Breast epithelium (tissue), 4 donors: ENCODE measurements around the gene TBCCD1. TPM values are rescaled to one million over a fixed set of nuclear protein-coding genes. Genes with fewer than 3 reads are reported as not detected.

ENCODE experiments used
- DNase-seq, 2 donors: peaks; one replicate each; pipeline ENCODE4 v3.0.0-alpha.2; 2019; ENCODE audit warnings: low spot score in 2 of 2
- H3K27ac ChIP-seq, 2 donors: fragments of 200-600 bp; sonication (generic) in 1 of 2; one replicate each; pipeline ENCODE4 v1.5.1; 2016 to 2019; ENCODE audit warnings: mild to moderate bottlenecking in 1 of 2
- H3K27me3 ChIP-seq, 2 donors: fragments of 200-600 bp; sonication (generic) in 1 of 2; one replicate each; pipeline versions ENCODE4 v1.5.1 to v1.6.0; 2017 to 2019; ENCODE audit warnings: control low read depth in 1 of 2, mild to moderate bottlenecking in 1 of 2
- H3K36me3 ChIP-seq: fragments of 200-600 bp; one replicate; pipeline ENCODE4 v1.5.1; 2019
- H3K4me1 ChIP-seq, 2 donors: fragments of 200-600 bp; sonication (generic); one replicate each; pipeline ENCODE4 v1.5.1; 2016 to 2019; ENCODE audit warnings: control low read depth in 1 of 2
- H3K4me3 ChIP-seq, 3 donors: fragments of 200-600 bp; sonication (generic); 1 replicate in 2 of 3; 2 replicates in 1 of 3; pipeline ENCODE4 v1.5.1; 2016 to 2019; ENCODE audit warnings: mild to moderate bottlenecking in 3 of 3, moderate library complexity in 2 of 3
- H3K9me3 ChIP-seq, 2 donors: fragments of 200-600 bp; sonication (generic) in 1 of 2; one replicate each; pipeline ENCODE4 v1.5.1; 2016 to 2019; ENCODE audit warnings: control low read depth in 1 of 2
- POLR2A ChIP-seq: fragments of 450-650 bp; IDR thresholded peaks from one replicate; pipeline ENCODE4 v1.6.1; 2016; ENCODE audit warnings: antibody characterized with exemption, mild to moderate bottlenecking, moderate library complexity
- POLR2AphosphoS5 ChIP-seq, 3 donors: sonication (generic); formaldehyde crosslinking; IDR thresholded peaks; one replicate each; pipeline ENCODE4 v1.6.1; 2017; ENCODE audit warnings: antibody characterized with exemption in 3 of 3
- intact Hi-C: fragments of 100-400 bp; cut with DNase I; formaldehyde crosslinking; loops from one replicate; pipeline ENCODE4 v1.15.1; 2023; ENCODE audit warnings: low total_unique reads
- total RNA-seq, 3 donors: library from RNA; depleted of rRNA; stranded (reverse); fragments of >200 nt; gene quantifications; one replicate each; pipeline ENCODE4 v1.1.0, GENCODE V29; 2016
- TF ChIP-seq, protein P1 (sequence below), 3 donors: fragments of 450-650 bp; IDR thresholded peaks; one replicate each; pipeline ENCODE4 v1.5.1; 2016 to 2017; ENCODE audit warnings: antibody characterized with exemption in 3 of 3, mild to moderate bottlenecking in 3 of 3, moderate library complexity in 3 of 3

Gene TBCCD1
- total RNA-seq, 3 donors from 2014 or later, result 15.0 to 19.6 (median 17.4) TPM

DNA sequence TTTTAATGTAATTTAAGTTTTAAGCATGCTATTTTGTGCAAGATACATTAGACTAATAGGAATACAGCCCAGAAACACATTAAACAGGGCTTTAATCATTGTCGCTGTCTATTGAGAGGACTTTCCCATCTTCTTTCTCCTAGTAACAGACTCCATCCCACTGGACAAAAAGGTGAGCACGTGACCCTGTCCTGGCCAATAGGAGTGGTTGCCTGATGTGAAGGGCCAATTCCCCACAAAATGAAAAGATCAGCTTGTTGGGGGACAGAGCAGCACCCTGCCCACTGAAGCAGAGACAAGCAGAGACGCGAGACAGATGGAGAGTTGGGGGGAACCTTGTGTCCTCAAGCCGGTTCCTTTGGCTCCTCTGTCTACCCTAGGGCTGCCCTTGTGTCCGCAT lies 44.1 kb downstream of the TBCCD1 start:
- TF ChIP-seq POLR2AphosphoS5 (IDR thresholded peaks at IDR 0.05) (no peak), POLR2A (no peak)
- TF ChIP-seq, protein P1, sequence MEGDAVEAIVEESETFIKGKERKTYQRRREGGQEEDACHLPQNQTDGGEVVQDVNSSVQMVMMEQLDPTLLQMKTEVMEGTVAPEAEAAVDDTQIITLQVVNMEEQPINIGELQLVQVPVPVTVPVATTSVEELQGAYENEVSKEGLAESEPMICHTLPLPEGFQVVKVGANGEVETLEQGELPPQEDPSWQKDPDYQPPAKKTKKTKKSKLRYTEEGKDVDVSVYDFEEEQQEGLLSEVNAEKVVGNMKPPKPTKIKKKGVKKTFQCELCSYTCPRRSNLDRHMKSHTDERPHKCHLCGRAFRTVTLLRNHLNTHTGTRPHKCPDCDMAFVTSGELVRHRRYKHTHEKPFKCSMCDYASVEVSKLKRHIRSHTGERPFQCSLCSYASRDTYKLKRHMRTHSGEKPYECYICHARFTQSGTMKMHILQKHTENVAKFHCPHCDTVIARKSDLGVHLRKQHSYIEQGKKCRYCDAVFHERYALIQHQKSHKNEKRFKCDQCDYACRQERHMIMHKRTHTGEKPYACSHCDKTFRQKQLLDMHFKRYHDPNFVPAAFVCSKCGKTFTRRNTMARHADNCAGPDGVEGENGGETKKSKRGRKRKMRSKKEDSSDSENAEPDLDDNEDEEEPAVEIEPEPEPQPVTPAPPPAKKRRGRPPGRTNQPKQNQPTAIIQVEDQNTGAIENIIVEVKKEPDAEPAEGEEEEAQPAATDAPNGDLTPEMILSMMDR (IDR thresholded peaks at IDR 0.05), result no peak
- intact Hi-C loops, result no loop called here
- H3K4me1 ChIP-seq, result no peaks in the 10 kb centered on the region

DNA sequence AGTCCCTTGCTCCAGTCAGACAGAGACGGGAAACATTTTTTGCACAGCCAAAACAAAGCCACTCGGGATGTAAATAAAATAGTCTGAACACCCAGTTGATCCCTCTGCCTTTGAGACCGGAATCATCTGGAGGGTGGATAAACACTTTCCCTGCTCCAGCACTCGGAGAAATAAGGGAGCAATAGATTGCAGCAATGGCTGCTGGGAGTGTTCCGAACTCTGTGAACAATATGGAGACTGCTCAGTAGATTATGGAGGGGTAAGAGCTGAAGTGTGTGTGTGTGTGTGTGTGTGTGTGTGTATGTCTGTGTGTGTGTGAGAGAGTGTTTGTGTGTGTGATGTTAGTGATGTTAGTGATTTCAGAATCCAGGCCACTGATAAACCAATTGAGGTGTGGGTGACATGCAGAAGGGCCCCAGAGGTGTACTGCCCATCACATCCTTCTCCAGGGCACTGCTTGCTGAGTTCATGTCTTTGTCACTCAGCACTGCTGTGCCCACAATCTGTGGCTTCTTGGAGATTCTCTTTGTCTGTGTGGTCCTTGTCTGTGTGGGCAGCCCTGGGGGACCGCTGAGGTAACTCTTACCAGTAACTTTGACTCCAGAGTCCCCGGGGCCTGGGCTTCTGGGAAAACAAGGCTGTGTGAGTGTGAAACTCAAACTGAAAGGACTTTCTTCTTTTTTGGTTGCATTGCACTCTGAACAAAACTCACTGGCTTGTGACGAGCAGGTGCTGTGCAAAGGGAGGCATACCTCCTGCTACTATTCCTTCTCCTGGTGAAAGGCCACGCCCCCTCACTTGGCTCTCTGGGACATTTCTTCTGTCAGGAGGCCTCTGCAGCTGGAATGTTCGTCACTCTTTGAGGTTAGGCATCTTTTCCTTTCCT lies 45.9 kb downstream of the TBCCD1 start:
- no peak overlapping the region for H3K27ac ChIP-seq
- H3K4me1 ChIP-seq, result no peaks in the 10 kb centered on the region
- H3K27me3 ChIP-seq, result peaks cover 0 to 8% of the 10 kb centered on the region in 2 donors
- no peak overlapping the region for H3K4me3 ChIP-seq
- no peak for DNase-seq
- no peaks in the 10 kb centered on the region for H3K36me3 ChIP-seq
- no peaks in the 10 kb centered on the region for H3K9me3 ChIP-seq
- TF ChIP-seq POLR2A (no peak), POLR2AphosphoS5 (IDR thresholded peaks at IDR 0.05) (no peak)
- TF ChIP-seq, protein P1 (IDR thresholded peaks at IDR 0.05), result no peak
- intact Hi-C loops, result no loop called here

More for the DNA sequence above, 44.1 kb downstream of the TBCCD1 start:
- no peak for DNase-seq
- H3K36me3 ChIP-seq, result no peaks in the 10 kb centered on the region
- peaks cover 0 to 6% of the 10 kb centered on the region in 2 donors for H3K27me3 ChIP-seq
- no peak overlapping the region for H3K4me3 ChIP-seq
- H3K9me3 ChIP-seq, result no peaks in the 10 kb centered on the region
- no peak overlapping the region for H3K27ac ChIP-seq

DNA sequence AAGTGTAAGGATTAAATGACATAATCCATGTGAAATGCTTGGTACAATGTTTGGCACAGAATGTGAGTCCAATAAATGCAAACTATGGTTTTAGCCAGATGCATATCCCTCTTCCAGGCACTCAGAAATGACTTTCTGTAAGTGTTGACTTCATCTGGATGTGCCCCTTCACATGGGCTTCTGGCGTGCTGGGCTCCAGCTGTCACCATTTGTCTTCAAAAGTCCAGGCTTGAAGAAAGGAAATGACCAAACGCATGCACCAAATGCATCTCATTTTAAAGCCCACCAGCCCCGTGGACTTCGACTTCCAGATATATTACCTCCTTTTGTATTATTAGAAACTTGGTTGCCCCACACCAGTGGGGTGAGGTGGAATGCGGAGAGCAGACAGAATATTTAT lies 46.7 kb downstream of the TBCCD1 start:
- Histone ChIP-seq H3K4me1 (no peaks in the 10 kb centered on the region), H3K27ac (no peak overlapping the region), H3K36me3 (no peaks in the 10 kb centered on the region), H3K4me3 (no peak overlapping the region), H3K27me3 (peaks cover 0 to 8% of the 10 kb centered on the region in 2 donors), H3K9me3 (no peaks in the 10 kb centered on the region)
- TF ChIP-seq, protein P1 (IDR thresholded peaks at IDR 0.05), result no peak
- TF ChIP-seq POLR2A, result no peak
- TF ChIP-seq POLR2AphosphoS5 (IDR thresholded peaks at IDR 0.05), result no peak
- intact Hi-C loops, result no loop called here
- DNase-seq, result no peak

DNA sequence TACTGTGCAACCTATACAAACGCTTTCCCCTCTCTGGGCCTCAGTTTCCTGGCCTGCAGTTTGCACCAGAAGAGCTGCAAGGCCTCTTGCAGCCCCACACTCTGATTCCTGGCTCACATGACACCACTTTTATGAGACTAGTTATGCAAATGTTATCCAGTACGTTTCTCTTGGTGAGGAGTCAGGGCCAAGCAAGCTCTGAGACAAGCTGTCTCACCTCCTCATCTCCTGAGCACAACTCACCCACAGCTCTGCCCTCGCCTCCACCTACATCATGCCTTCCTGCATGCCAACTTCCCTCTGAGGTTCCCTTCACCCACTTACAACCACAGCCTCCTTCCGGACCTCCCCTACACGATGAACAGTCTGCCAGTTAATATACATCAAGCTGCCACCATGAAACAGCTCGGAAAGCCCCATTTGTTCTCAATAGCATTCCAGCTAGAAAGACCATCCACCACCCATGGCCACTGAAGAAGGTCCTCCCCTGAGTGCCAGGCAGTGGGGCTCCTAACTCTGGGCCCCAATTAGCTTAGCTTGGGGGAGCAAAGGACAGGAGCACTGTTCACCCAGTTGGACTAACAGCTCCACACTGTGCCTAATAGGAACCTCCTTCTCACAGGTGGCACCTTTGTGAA lies 48.0 kb downstream of the TBCCD1 start:
- Histone ChIP-seq H3K9me3 (no peaks in the 10 kb centered on the region), H3K4me1 (no peaks in the 10 kb centered on the region), H3K27ac (no peak overlapping the region), H3K4me3 (no peak overlapping the region), H3K36me3 (no peaks in the 10 kb centered on the region), H3K27me3 (peaks cover 0 to 8% of the 10 kb centered on the region in 2 donors)
- TF ChIP-seq POLR2AphosphoS5 (IDR thresholded peaks at IDR 0.05), result no peak
- no peak for TF ChIP-seq POLR2A
- TF ChIP-seq, protein P1 (IDR thresholded peaks at IDR 0.05), result no peak
- intact Hi-C loops, result no loop called here
- no peak for DNase-seq

DNA sequence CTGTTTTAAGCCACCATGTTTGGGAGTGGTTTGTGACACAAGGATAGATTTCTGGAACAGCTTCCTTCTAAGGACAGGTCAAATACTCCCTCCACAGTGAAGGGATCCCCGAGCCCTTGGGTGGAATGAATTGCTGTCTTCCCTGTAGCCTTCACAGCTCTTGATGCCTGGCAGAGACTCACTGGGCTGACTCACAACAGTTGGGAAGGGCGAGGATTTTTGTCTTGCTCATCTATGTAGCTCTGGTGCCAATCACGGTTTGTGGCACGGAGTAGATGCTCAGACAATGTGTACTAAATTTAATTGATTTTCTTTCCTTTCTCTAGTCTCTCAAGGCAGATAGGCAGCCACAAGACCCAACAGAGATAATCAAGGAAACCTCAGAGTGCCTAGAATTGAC lies 49.9 kb downstream of the TBCCD1 start:
- no peak overlapping the region for H3K27ac ChIP-seq
- no peaks in the 10 kb centered on the region for H3K4me1 ChIP-seq
- H3K27me3 ChIP-seq, result peaks cover 0 to 3% of the 10 kb centered on the region in 2 donors
- intact Hi-C loops, result no loop called here
- no peak overlapping the region for H3K4me3 ChIP-seq
- no peak for DNase-seq
- H3K36me3 ChIP-seq, result no peaks in the 10 kb centered on the region
- TF ChIP-seq, protein P1 (IDR thresholded peaks at IDR 0.05), result no peak
- TF ChIP-seq POLR2AphosphoS5 (IDR thresholded peaks at IDR 0.05), result no peak
- TF ChIP-seq POLR2A, result no peak
- no peaks in the 10 kb centered on the region for H3K9me3 ChIP-seq
